Type B pancreatic cell (in vitro differentiated cells): ENCODE data around the gene ABCD3. TPM values are rescaled to one million over a fixed set of nuclear protein-coding genes. Genes with fewer than 3 reads are reported as not detected.
A peak's percentile ranks its signal among the peaks of the same experiment; 100 is the strongest.

Source experiments
- DNase-seq: peaks from one replicate; pipeline ENCODE4 v3.0.0; 2021; ENCODE audit warnings: mixed read lengths; ENCODE audit not compliant: unreplicated experiment; ENCODE audit errors: extremely low spot score
- H3K27ac Mint-ChIP-seq: 2 replicates; pipeline ENCODE4 v1.8.0; 2021; ENCODE audit warnings: mild to moderate bottlenecking, mixed read lengths
- H3K27me3 Mint-ChIP-seq: 2 replicates; pipeline ENCODE4 v1.8.0; 2021; ENCODE audit warnings: mixed read lengths
- H3K36me3 Mint-ChIP-seq: 2 replicates; pipeline ENCODE4 v1.8.0; 2021; ENCODE audit warnings: mixed read lengths
- H3K4me1 Mint-ChIP-seq: one replicate; pipeline ENCODE4 v1.8.0; 2021; ENCODE audit warnings: mixed read lengths; ENCODE audit not compliant: unreplicated experiment
- H3K4me3 Mint-ChIP-seq: 2 replicates; pipeline ENCODE4 v1.8.0; 2021; ENCODE audit warnings: mild to moderate bottlenecking, mixed read lengths
- H3K9me3 Mint-ChIP-seq: 2 replicates; pipeline ENCODE4 v1.8.0; 2021; ENCODE audit warnings: mixed read lengths
- CTCF ChIP-seq: fragments of 200-600 bp; sonication (generic); conservative IDR thresholded peaks from 2 replicates; pipeline ENCODE4 v1.5.0; 2021; ENCODE audit warnings: antibody characterized with exemption, mild to moderate bottlenecking
- total RNA-seq: library from RNA; stranded (reverse); gene quantifications from 2 replicates; pipeline ENCODE4 v1.2.1, GENCODE V29; 2021; ENCODE audit warnings: low replicate concordance

The ABCD3 gene
- total RNA-seq, 1 donor from 2014 or later, result 55.1 TPM

DNA sequence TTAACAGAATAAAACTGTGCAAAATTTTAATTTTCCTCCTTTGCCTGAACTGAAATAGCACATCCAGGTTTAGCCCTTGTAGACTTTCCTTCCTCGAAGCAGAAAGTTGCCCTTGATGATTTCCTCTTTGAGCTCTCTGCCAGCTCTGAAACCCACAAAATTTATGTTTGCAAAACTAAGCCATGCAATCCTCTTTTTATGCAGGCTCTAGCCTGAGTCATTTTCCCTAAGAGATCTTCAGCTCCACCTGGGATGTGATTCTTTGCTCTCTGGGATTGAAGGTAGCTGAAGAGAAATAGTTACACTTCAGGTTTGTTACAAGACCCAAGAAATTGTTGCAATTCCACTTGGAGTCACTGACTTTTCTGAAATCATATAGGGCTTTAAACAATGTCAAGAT lies 124.8 kb downstream of the ABCD3 start:
- H3K27me3 Mint-ChIP-seq, result peaks cover 19% of the 10 kb centered on the region
- H3K27ac Mint-ChIP-seq, result peak overlapping the region; percentile 5
- TF ChIP-seq CTCF, result no peak
- no peak for DNase-seq
- peaks cover 15% of the 10 kb centered on the region for H3K36me3 Mint-ChIP-seq
- H3K4me1 Mint-ChIP-seq, result peaks cover 26% of the 10 kb centered on the region
- H3K9me3 Mint-ChIP-seq, result no peaks in the 10 kb centered on the region
- peak overlapping the region; percentile 93 for H3K4me3 Mint-ChIP-seq

- peak overlapping the region; percentile 66 for H3K4me3 Mint-ChIP-seq
Observed at GRCh38 chr1:94543893-94544635, 125.9 kb downstream of the ABCD3 start.

GRCh38 chr1:94544706-94545490 lies 126.7 kb downstream of the ABCD3 start:
- peaks cover 25% of the 10 kb centered on the region for H3K4me1 Mint-ChIP-seq
- no peak for TF ChIP-seq CTCF
- peak overlapping the region; percentile 12 for H3K27ac Mint-ChIP-seq
- H3K4me3 Mint-ChIP-seq, result peak overlapping the region; percentile 66
- DNase-seq, result no peak
- H3K9me3 Mint-ChIP-seq, result no peaks in the 10 kb centered on the region
- peaks cover 9% of the 10 kb centered on the region for H3K27me3 Mint-ChIP-seq
- H3K36me3 Mint-ChIP-seq, result peaks cover 4% of the 10 kb centered on the region

More at GRCh38 chr1:94543893-94544635, 125.9 kb downstream of the ABCD3 start:
- DNase-seq, result no peak
- Mint-ChIP-seq H3K27ac (peak overlapping the region; percentile 12), H3K4me1 (peaks cover 27% of the 10 kb centered on the region), H3K9me3 (no peaks in the 10 kb centered on the region), H3K27me3 (peaks cover 17% of the 10 kb centered on the region), H3K36me3 (peaks cover 13% of the 10 kb centered on the region)
- no peak for TF ChIP-seq CTCF

DNA sequence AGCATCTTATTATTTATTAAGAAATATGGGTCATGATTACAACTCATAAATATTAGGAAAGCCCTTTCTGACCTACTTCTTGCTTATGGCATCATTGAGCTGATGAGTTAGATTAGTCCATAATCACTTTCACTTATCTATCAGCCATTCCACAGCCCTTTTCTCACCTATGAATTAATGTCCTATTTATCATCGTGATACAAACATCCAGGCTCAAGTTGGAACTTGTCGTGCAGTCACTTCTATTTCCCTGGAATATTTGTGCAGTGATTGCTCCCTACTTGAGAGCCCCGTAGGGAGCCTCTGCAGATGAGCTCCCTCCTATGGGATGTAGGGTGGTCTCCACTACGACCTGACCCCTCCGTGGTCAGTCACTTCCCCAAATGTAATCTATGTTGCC lies 131.5 kb downstream of the ABCD3 start:
- no peaks in the 10 kb centered on the region for H3K9me3 Mint-ChIP-seq
- H3K27ac Mint-ChIP-seq, result no peak overlapping the region
- no peaks in the 10 kb centered on the region for H3K27me3 Mint-ChIP-seq
- no peaks in the 10 kb centered on the region for H3K36me3 Mint-ChIP-seq
- peaks cover 59% of the 10 kb centered on the region for H3K4me1 Mint-ChIP-seq
- H3K4me3 Mint-ChIP-seq, result no peak overlapping the region
- no peak for DNase-seq
- TF ChIP-seq CTCF, result no peak

- Mint-ChIP-seq H3K27me3 (no peaks in the 10 kb centered on the region), H3K36me3 (no peaks in the 10 kb centered on the region), H3K9me3 (no peaks in the 10 kb centered on the region), H3K27ac (peak overlapping the region; percentile 78), H3K4me3 (no peak overlapping the region), H3K4me1 (peaks cover 60% of the 10 kb centered on the region)
- TF ChIP-seq CTCF, result no peak
- DNase-seq, result no peak
Observed at GRCh38 chr1:94550396-94550795, 132.2 kb downstream of the ABCD3 start.
